ENCODE data around the gene SLC10A3. TPM values are rescaled to one million over a fixed set of nuclear protein-coding genes. Genes with fewer than 3 reads are reported as not detected.

Gene SLC10A3
- total and polyA plus RNA-seq, 10 of the 15 experiments (the other 5 are each of a cell fraction or from before 2014, with no cell fraction given) = 1.7 to 23.5 (median 11.0) TPM

DNA sequence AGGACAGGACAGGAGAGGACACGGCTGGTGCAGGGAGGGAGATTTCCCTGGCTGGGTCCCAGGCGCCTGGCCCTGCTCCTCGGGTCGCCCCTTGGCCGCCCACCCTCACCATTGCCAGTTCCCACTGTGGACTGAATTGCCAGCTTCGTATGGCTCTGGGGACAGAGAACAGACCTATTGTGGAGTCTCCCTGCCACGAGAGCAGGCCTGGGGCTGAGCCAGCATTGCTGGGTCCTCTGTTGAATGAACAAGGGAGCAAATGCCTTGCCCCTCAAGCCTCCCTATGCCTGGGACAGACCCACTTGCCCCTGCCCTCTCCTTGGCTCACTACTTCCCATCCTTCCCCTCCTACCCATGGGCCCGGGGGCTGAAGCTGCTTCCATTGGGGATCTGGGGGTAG, 28.0 kb downstream of the SLC10A3 start:
- SMC1A ChIA-PET (ENCODE audit: uncharacterized antibody, unreplicated experiment) = no interaction called here
- DNase-seq (ENCODE audit: low read depth, low spot score) (no peak), ATAC-seq (no peak), FAIRE-seq (no peak)
- Histone ChIP-seq H3K27ac (ENCODE audit: control insufficient read depth, insufficient read depth) (no peak overlapping the region), H4K20me1 (ENCODE audit: control insufficient read depth, insufficient read depth) (no peaks in the 10 kb centered on the region), H3K9me3 (replicated peaks; ENCODE audit: control insufficient read depth, insufficient read depth, low read length) (no peaks in the 10 kb centered on the region; the same call in 2 of the 3 replicates), H3K36me3 (ENCODE audit: control insufficient read depth in 2 of 2, insufficient read depth in 2 of 2, low read length in 1 of 2) (peaks cover 0 to 2% of the 10 kb centered on the region in 2 experiments; a peak in 2 of 4 replicates), H3K27me3 (replicated peaks in 1 of 2; ENCODE audit: control insufficient read depth in 2 of 2, insufficient read depth in 2 of 2, low read length in 1 of 2) (no peaks in the 10 kb centered on the region), H3K4me3 (no peak overlapping the region), H3K4me2 (ENCODE audit: control insufficient read depth, insufficient read depth) (no peak overlapping the region), H3K79me2 (ENCODE audit: control insufficient read depth, insufficient read depth, low read length) (peaks cover 9% of the 10 kb centered on the region), H3K9ac (ENCODE audit: control insufficient read depth, insufficient read depth, low read length) (no peak overlapping the region), H2AFZ (ENCODE audit: control insufficient read depth, low read depth, low read length) (no peak overlapping the region), H3K4me1 (ENCODE audit: control insufficient read depth, insufficient read depth, low read length) (no peaks in the 10 kb centered on the region)
- POLR2A ChIA-PET = no interaction called here
- intact Hi-C loops (cut with micrococcal nuclease; ENCODE audit: unreplicated experiment) = no loop called here
- CTCF ChIA-PET = interaction anchor here (0.6 kb wide), 1 partner anchor 14 kb away, joined by 3 read pairs; no protein-coding TSS in a partner anchor
- TF ChIP-seq POU2F2 (IDR thresholded peaks at IDR 0.05; ENCODE audit: borderline replicate concordance, low read depth, low read length) (no peak), DPF2 (IDR thresholded peaks at IDR 0.05) (no peak)
- no TSS peak for BruUV-seq (replicated peaks)
- in situ Hi-C loops (cut with MboI) = no loop called here
- RAD21 ChIA-PET (ENCODE audit: unreplicated experiment) = no interaction called here
- WGBS (ENCODE audit: insufficient coverage, insufficient replicate concordance, low lambda C conversion rate, missing lambda C conversion rate) = 55% methylated on average over 8 of the region's 8 CpGs

DNA sequence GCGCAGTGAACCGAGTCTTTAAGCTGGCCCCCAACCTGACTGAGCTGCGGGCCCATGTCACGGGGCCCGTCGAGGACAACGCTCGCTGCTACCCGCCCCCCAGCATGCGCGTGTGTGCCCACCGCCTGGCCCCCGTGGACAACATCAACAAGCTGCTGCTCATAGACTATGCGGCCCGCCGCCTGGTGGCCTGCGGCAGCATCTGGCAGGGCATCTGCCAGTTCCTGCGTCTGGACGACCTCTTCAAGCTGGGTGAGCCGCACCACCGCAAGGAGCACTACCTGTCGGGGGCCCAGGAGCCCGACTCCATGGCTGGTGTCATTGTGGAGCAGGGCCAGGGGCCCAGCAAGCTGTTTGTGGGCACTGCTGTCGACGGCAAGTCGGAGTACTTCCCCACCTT, 30.1 kb downstream of the SLC10A3 start:
- no TSS peak for BruUV-seq (replicated peaks)
- in situ Hi-C loops (cut with MboI) (no loop called here), intact Hi-C loops (cut with micrococcal nuclease; ENCODE audit: unreplicated experiment) (no loop called here)
- CTCF ChIA-PET = no interaction called here
- FAIRE-seq (no peak), DNase-seq (ENCODE audit: low read depth, low spot score) (no peak), ATAC-seq (no peak)
- Histone ChIP-seq H3K27ac (ENCODE audit: control insufficient read depth, insufficient read depth) (no peak overlapping the region), H4K20me1 (ENCODE audit: control insufficient read depth, insufficient read depth) (no peaks in the 10 kb centered on the region), H3K79me2 (ENCODE audit: control insufficient read depth, insufficient read depth, low read length) (peaks cover 9% of the 10 kb centered on the region), H3K4me2 (ENCODE audit: control insufficient read depth, insufficient read depth) (no peak overlapping the region), H3K9ac (ENCODE audit: control insufficient read depth, insufficient read depth, low read length) (no peak overlapping the region), H3K27me3 (replicated peaks in 1 of 2; ENCODE audit: control insufficient read depth in 2 of 2, insufficient read depth in 2 of 2, low read length in 1 of 2) (no peaks in the 10 kb centered on the region), H3K4me1 (ENCODE audit: control insufficient read depth, insufficient read depth, low read length) (no peaks in the 10 kb centered on the region), H2AFZ (ENCODE audit: control insufficient read depth, low read depth, low read length) (no peak overlapping the region), H3K4me3 (no peak overlapping the region), H3K36me3 (ENCODE audit: control insufficient read depth in 2 of 2, insufficient read depth in 2 of 2, low read length in 1 of 2) (no peaks in the 10 kb centered on the region), H3K9me3 (replicated peaks; ENCODE audit: control insufficient read depth, insufficient read depth, low read length) (no peaks in the 10 kb centered on the region; the same call in 2 of the 3 replicates)
- POLR2A ChIA-PET = no interaction called here
- 84% methylated on average over 26 of the region's 26 CpGs for WGBS (ENCODE audit: insufficient coverage, insufficient replicate concordance, low lambda C conversion rate, missing lambda C conversion rate)
- RAD21 ChIA-PET (ENCODE audit: unreplicated experiment) = no interaction called here
- SMC1A ChIA-PET (ENCODE audit: uncharacterized antibody, unreplicated experiment) = no interaction called here
- TF ChIP-seq YY1 (IDR thresholded peaks at IDR 0.05; ENCODE audit: low read depth, low read length) (no peak), CREM (IDR thresholded peaks at IDR 0.05; ENCODE audit: low read depth) (no peak), HDAC2 (IDR thresholded peaks at IDR 0.05) (no peak), BMI1 (IDR thresholded peaks at IDR 0.05; ENCODE audit: borderline replicate concordance) (no peak), SMC3 (IDR thresholded peaks at IDR 0.05; ENCODE audit: borderline replicate concordance, low read length) (no peak), KDM1A (IDR thresholded peaks at IDR 0.05; ENCODE audit: borderline replicate concordance) (no peak), PAX5 (IDR thresholded peaks at IDR 0.05; ENCODE audit: borderline replicate concordance, low read depth, low read length) (no peak), EZH2 (IDR thresholded peaks at IDR 0.05; ENCODE audit: borderline replicate concordance, control insufficient read depth, low read depth, low read length) (no peak)
- TF ChIP-seq, protein P1, sequence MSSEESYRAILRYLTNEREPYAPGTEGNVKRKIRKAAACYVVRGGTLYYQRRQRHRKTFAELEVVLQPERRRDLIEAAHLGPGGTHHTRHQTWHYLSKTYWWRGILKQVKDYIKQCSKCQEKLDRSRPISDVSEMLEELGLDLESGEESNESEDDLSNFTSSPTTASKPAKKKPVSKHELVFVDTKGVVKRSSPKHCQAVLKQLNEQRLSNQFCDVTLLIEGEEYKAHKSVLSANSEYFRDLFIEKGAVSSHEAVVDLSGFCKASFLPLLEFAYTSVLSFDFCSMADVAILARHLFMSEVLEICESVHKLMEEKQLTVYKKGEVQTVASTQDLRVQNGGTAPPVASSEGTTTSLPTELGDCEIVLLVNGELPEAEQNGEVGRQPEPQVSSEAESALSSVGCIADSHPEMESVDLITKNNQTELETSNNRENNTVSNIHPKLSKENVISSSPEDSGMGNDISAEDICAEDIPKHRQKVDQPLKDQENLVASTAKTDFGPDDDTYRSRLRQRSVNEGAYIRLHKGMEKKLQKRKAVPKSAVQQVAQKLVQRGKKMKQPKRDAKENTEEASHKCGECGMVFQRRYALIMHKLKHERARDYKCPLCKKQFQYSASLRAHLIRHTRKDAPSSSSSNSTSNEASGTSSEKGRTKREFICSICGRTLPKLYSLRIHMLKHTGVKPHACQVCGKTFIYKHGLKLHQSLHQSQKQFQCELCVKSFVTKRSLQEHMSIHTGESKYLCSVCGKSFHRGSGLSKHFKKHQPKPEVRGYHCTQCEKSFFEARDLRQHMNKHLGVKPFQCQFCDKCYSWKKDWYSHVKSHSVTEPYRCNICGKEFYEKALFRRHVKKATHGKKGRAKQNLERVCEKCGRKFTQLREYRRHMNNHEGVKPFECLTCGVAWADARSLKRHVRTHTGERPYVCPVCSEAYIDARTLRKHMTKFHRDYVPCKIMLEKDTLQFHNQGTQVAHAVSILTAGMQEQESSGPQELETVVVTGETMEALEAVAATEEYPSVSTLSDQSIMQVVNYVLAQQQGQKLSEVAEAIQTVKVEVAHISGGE (CRISPR knock-in tag; IDR thresholded peaks at IDR 0.05) = no peak
- TF ChIP-seq, protein P2, sequence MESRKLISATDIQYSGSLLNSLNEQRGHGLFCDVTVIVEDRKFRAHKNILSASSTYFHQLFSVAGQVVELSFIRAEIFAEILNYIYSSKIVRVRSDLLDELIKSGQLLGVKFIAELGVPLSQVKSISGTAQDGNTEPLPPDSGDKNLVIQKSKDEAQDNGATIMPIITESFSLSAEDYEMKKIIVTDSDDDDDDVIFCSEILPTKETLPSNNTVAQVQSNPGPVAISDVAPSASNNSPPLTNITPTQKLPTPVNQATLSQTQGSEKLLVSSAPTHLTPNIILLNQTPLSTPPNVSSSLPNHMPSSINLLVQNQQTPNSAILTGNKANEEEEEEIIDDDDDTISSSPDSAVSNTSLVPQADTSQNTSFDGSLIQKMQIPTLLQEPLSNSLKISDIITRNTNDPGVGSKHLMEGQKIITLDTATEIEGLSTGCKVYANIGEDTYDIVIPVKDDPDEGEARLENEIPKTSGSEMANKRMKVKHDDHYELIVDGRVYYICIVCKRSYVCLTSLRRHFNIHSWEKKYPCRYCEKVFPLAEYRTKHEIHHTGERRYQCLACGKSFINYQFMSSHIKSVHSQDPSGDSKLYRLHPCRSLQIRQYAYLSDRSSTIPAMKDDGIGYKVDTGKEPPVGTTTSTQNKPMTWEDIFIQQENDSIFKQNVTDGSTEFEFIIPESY (IDR thresholded peaks at IDR 0.05) = no peak

Data from GM12878 (cell line).